Measurements from ENCODE around the gene PSME3IP1. TPM values are rescaled to one million over a fixed set of nuclear protein-coding genes. Genes with fewer than 3 reads are reported as not detected.
A peak's percentile ranks its signal among the peaks of the same experiment; 100 is the strongest.
"Not testable (repeated sequence)": the region's sequence is repeated elsewhere in the genome, so short reads cannot be mapped to it uniquely, and the experiment has no call there.

The PSME3IP1 gene
- polyA plus RNA-seq, 1 donor (not counting 4 experiments of a cell fraction or from before 2014, with no cell fraction given): 75.7 TPM

DNA sequence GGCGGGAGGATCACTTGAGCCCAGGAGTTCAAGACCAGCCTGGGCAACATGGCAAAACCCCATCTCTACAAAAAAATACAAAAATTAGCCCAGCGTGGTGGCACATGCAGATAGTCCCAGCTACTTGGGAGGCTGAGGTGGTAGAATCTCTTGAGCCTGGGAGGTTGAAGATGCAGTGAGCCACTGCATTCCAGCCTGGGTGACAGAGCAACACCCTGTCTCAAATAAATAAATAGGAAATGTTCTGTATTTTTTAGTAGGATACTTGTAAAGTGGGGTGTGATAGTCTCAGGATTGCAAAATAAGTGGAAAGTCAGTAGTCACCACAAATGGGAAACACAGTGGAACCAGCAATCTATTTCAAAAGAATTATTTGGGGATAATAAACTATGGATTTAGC is 4.3 kb upstream of the PSME3IP1 start:
- H3K4me1 ChIP-seq (ENCODE audit: control insufficient read depth, extremely low read depth, insufficient read depth, low read length): peaks cover 56% of the 10 kb centered on the region

DNA sequence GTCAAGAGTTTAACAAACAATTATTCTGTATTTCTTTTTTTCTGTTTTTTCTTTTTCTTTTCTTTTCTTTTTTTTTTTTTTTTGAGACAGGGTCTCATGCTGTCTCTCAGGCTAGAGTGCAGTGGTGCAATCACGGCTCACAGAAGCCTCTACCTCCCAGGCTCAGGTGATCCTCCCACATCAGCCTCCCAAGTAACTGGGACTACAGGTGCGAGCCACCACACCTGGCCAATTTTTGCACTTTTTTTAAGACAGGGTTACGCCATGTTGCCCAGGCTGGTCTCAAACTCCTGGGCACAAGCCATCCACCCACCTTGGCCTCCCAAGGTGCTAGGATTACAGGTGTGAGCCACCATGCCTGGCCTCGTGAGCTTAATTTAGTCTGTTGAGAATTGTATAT is 3.7 kb upstream of the PSME3IP1 start:
- H4K20me1 ChIP-seq (ENCODE audit: control insufficient read depth, extremely low read depth, insufficient read depth, low read length); H2AFZ ChIP-seq (ENCODE audit: control insufficient read depth, low read length); H3K36me3 ChIP-seq (ENCODE audit: control insufficient read depth in 2 of 2, extremely low read depth in 1 of 2, insufficient read depth in 2 of 2, low read length in 2 of 2); DNase-seq (ENCODE audit: low read depth, low spot score); H3K4me3 ChIP-seq (ENCODE audit: control insufficient read depth in 2 of 3, extremely low read depth in 1 of 3, insufficient read depth in 2 of 3, low read depth in 1 of 3, low read length in 3 of 3); H3K9me3 ChIP-seq (ENCODE audit: control insufficient read depth, low read depth, low read length); H3K9me1 ChIP-seq (ENCODE audit: control insufficient read depth, extremely low read depth, insufficient read depth, low read length); H3K4me2 ChIP-seq (ENCODE audit: control insufficient read depth, extremely low read depth, insufficient read depth, low read depth, low read length); FAIRE-seq; H3K9ac ChIP-seq (ENCODE audit: control insufficient read depth, extremely low read depth, insufficient read depth, low read length); dilution Hi-C loops (cut with MboI; ENCODE audit: extremely low pct_ligation_motif_present, low sequenced_read_pairs); H3K27me3 ChIP-seq (ENCODE audit: control insufficient read depth, extremely low read depth, insufficient read depth, low read length); H3K27ac ChIP-seq (ENCODE audit: control insufficient read depth, insufficient read depth, low read length): not testable (repeated sequence)
- Histone ChIP-seq H3K79me2 (ENCODE audit: control insufficient read depth, insufficient read depth, low read length) (peaks cover 87% of the 10 kb centered on the region), H3K4me1 (ENCODE audit: control insufficient read depth, extremely low read depth, insufficient read depth, low read length) (peaks cover 55% of the 10 kb centered on the region)

More for the DNA sequence above, 4.3 kb upstream of the PSME3IP1 start:
- Histone ChIP-seq H3K4me2 (ENCODE audit: control insufficient read depth, extremely low read depth, insufficient read depth, low read depth, low read length) (no peak overlapping the region), H2AFZ (ENCODE audit: control insufficient read depth, low read length) (no peak overlapping the region), H3K36me3 (ENCODE audit: control insufficient read depth in 2 of 2, extremely low read depth in 1 of 2, insufficient read depth in 2 of 2, low read length in 2 of 2) (peaks cover 0 to 3% of the 10 kb centered on the region in 2 experiments), H3K27ac (ENCODE audit: control insufficient read depth, insufficient read depth, low read length) (peak overlapping the region; percentile 27), H3K79me2 (ENCODE audit: control insufficient read depth, insufficient read depth, low read length) (peaks cover 83% of the 10 kb centered on the region), H3K4me3 (ENCODE audit: control insufficient read depth in 2 of 3, extremely low read depth in 1 of 3, insufficient read depth in 2 of 3, low read depth in 1 of 3, low read length in 3 of 3) (no peak overlapping the region), H3K9me3 (ENCODE audit: control insufficient read depth, low read depth, low read length) (no peaks in the 10 kb centered on the region), H3K27me3 (ENCODE audit: control insufficient read depth, extremely low read depth, insufficient read depth, low read length) (no peaks in the 10 kb centered on the region), H3K9ac (ENCODE audit: control insufficient read depth, extremely low read depth, insufficient read depth, low read length) (no peak overlapping the region), H4K20me1 (ENCODE audit: control insufficient read depth, extremely low read depth, insufficient read depth, low read length) (no peaks in the 10 kb centered on the region), H3K9me1 (ENCODE audit: control insufficient read depth, extremely low read depth, insufficient read depth, low read length) (no peaks in the 10 kb centered on the region)
- TF ChIP-seq EZH2 (IDR thresholded peaks at IDR 0.05; ENCODE audit: low read length): no peak
- TF ChIP-seq, protein P1, sequence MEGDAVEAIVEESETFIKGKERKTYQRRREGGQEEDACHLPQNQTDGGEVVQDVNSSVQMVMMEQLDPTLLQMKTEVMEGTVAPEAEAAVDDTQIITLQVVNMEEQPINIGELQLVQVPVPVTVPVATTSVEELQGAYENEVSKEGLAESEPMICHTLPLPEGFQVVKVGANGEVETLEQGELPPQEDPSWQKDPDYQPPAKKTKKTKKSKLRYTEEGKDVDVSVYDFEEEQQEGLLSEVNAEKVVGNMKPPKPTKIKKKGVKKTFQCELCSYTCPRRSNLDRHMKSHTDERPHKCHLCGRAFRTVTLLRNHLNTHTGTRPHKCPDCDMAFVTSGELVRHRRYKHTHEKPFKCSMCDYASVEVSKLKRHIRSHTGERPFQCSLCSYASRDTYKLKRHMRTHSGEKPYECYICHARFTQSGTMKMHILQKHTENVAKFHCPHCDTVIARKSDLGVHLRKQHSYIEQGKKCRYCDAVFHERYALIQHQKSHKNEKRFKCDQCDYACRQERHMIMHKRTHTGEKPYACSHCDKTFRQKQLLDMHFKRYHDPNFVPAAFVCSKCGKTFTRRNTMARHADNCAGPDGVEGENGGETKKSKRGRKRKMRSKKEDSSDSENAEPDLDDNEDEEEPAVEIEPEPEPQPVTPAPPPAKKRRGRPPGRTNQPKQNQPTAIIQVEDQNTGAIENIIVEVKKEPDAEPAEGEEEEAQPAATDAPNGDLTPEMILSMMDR (optimal IDR thresholded peaks at IDR 0.05 in 1 of 3, IDR thresholded peaks at IDR 0.05 in 1 of 3, conservative IDR thresholded peaks at IDR 0.05 in 1 of 3; ENCODE audit: extremely low read depth in 1 of 3, insufficient read depth in 2 of 3, low read length in 3 of 3): no peak
- DNase-seq (ENCODE audit: low read depth, low spot score): no peak
- dilution Hi-C loops (cut with MboI; ENCODE audit: extremely low pct_ligation_motif_present, low sequenced_read_pairs): no loop called here
- no peak for FAIRE-seq

DNA sequence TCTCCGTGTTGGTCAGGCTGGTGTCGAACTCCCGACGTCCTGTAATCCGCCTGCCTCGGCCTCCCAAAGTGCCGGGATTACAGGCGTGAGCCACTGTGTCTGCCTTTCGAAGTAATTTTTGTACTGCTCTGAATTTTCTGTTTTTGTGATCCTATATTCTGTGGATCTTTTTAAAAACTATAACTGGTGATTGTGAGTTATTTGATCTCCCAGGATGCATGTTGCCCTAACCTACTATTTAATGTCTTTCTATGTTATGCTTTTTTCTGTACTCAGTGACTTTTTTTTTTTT is 2.8 kb upstream of the PSME3IP1 start:
- H3K4me2 ChIP-seq (ENCODE audit: control insufficient read depth, extremely low read depth, insufficient read depth, low read depth, low read length): peak overlapping the region; percentile 98
- no peak for TF ChIP-seq EZH2 (IDR thresholded peaks at IDR 0.05; ENCODE audit: low read length)
- TF ChIP-seq, protein P1 (optimal IDR thresholded peaks at IDR 0.05 in 1 of 3, IDR thresholded peaks at IDR 0.05 in 1 of 3, conservative IDR thresholded peaks at IDR 0.05 in 1 of 3; ENCODE audit: extremely low read depth in 1 of 3, insufficient read depth in 2 of 3, low read length in 3 of 3): no peak
- no peaks in the 10 kb centered on the region for H3K9me1 ChIP-seq (ENCODE audit: control insufficient read depth, extremely low read depth, insufficient read depth, low read length)
- peaks cover 52% of the 10 kb centered on the region for H3K4me1 ChIP-seq (ENCODE audit: control insufficient read depth, extremely low read depth, insufficient read depth, low read length)
- peaks cover 0 to 3% of the 10 kb centered on the region in 2 experiments for H3K36me3 ChIP-seq (ENCODE audit: control insufficient read depth in 2 of 2, extremely low read depth in 1 of 2, insufficient read depth in 2 of 2, low read length in 2 of 2)
- H3K79me2 ChIP-seq (ENCODE audit: control insufficient read depth, insufficient read depth, low read length): peaks cover 93% of the 10 kb centered on the region
- no peak overlapping the region for H3K9ac ChIP-seq (ENCODE audit: control insufficient read depth, extremely low read depth, insufficient read depth, low read length)
- H3K4me3 ChIP-seq (ENCODE audit: control insufficient read depth in 2 of 3, extremely low read depth in 1 of 3, insufficient read depth in 2 of 3, low read depth in 1 of 3, low read length in 3 of 3): no peak overlapping the region
- FAIRE-seq (no peak), DNase-seq (ENCODE audit: low read depth, low spot score) (no peak)
- no peaks in the 10 kb centered on the region for H4K20me1 ChIP-seq (ENCODE audit: control insufficient read depth, extremely low read depth, insufficient read depth, low read length)
- no peaks in the 10 kb centered on the region for H3K27me3 ChIP-seq (ENCODE audit: control insufficient read depth, extremely low read depth, insufficient read depth, low read length)
- H3K27ac ChIP-seq (ENCODE audit: control insufficient read depth, insufficient read depth, low read length): no peak overlapping the region
- H2AFZ ChIP-seq (ENCODE audit: control insufficient read depth, low read length): no peak overlapping the region
- dilution Hi-C loops (cut with MboI; ENCODE audit: extremely low pct_ligation_motif_present, low sequenced_read_pairs): no loop called here
- no peaks in the 10 kb centered on the region for H3K9me3 ChIP-seq (ENCODE audit: control insufficient read depth, low read depth, low read length)

DNA sequence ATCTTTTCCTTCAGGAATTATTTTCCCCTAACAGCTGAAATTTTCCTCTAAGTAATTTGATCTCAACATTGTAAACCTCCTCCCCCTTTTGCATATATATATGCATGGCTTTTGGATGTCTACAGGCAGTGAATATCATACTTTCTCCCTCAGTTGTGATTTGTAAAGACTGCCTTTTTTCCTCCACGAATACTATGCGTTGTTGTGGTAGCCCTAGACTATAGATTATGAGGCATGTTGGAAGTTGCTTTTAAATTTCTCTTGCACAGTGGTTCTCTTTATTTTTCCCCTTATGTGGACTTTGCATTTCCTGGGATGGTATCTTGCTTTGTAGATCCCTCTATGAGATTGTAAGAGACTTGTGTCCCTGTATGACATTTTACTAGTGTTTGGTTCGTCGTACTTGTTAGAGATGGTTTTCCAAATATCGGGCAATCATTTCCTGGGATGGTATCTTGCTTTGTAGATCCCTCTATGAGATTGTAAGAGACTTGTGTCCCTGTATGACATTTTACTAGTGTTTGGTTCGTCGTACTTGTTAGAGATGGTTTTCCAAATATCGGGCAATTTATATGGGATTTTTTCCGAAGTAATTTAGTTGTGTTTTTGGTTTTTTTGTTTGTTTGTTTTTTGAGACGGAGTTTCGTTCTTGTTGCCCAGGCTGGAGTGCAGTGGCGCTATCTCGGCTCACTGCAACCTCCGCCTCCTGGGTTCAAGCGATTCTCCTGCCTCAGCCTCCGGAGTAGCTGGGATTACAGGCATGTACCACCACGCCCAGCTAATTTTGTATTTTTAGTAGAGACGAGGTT is 2.3 kb upstream of the PSME3IP1 start:
- FAIRE-seq; dilution Hi-C loops (cut with MboI; ENCODE audit: extremely low pct_ligation_motif_present, low sequenced_read_pairs); H3K27me3 ChIP-seq (ENCODE audit: control insufficient read depth, extremely low read depth, insufficient read depth, low read length); H4K20me1 ChIP-seq (ENCODE audit: control insufficient read depth, extremely low read depth, insufficient read depth, low read length); H3K9me1 ChIP-seq (ENCODE audit: control insufficient read depth, extremely low read depth, insufficient read depth, low read length); DNase-seq (ENCODE audit: low read depth, low spot score); H2AFZ ChIP-seq (ENCODE audit: control insufficient read depth, low read length); H3K36me3 ChIP-seq (ENCODE audit: control insufficient read depth in 2 of 2, extremely low read depth in 1 of 2, insufficient read depth in 2 of 2, low read length in 2 of 2); H3K9me3 ChIP-seq (ENCODE audit: control insufficient read depth, low read depth, low read length): not testable (repeated sequence)
- peak overlapping the region; percentile 88 for H3K27ac ChIP-seq (ENCODE audit: control insufficient read depth, insufficient read depth, low read length)
- H3K4me3 ChIP-seq (ENCODE audit: control insufficient read depth in 2 of 3, extremely low read depth in 1 of 3, insufficient read depth in 2 of 3, low read depth in 1 of 3, low read length in 3 of 3): peak overlapping the region; percentile 84 to 98 (median 95)
- peak overlapping the region; percentile 97 for H3K9ac ChIP-seq (ENCODE audit: control insufficient read depth, extremely low read depth, insufficient read depth, low read length)
- peaks cover 93% of the 10 kb centered on the region for H3K79me2 ChIP-seq (ENCODE audit: control insufficient read depth, insufficient read depth, low read length)
- peak overlapping the region; percentile 98 for H3K4me2 ChIP-seq (ENCODE audit: control insufficient read depth, extremely low read depth, insufficient read depth, low read depth, low read length)
- H3K4me1 ChIP-seq (ENCODE audit: control insufficient read depth, extremely low read depth, insufficient read depth, low read length): peaks cover 46% of the 10 kb centered on the region
